CD14-positive monocyte (primary cell): ENCODE data around the gene ABHD3. TPM values are rescaled to one million over a fixed set of nuclear protein-coding genes. Genes with fewer than 3 reads are reported as not detected.
A peak's percentile ranks its signal among the peaks of the same experiment; 100 is the strongest.

Source experiments
- DNase-seq, 3 donors: peaks; one replicate each; pipeline ENCODE4 v3.0.0-alpha.2; 2011 to 2022
- H2AFZ ChIP-seq: 2 replicates; pipeline ENCODE4 v1.6.0; 2012; ENCODE audit warnings: mild to moderate bottlenecking, low read depth, low read length, inconsistent platforms; ENCODE audit not compliant: insufficient read depth, poor library complexity, severe bottlenecking
- H3K27ac ChIP-seq, 2 donors: 1 replicate in 1 of 2; 2 replicates in 1 of 2; pipeline ENCODE4 v1.5.1; 2012 to 2013; ENCODE audit warnings: low read length in 2 of 2, control low read depth in 1 of 2, inconsistent platforms in 1 of 2, low read depth in 1 of 2, mild to moderate bottlenecking in 1 of 2
- H3K27me3 ChIP-seq, 2 donors: one replicate each; pipeline versions ENCODE4 v1.6.0 to v1.6.1; 2011 to 2013; ENCODE audit warnings: low read length in 2 of 2; ENCODE audit not compliant: control insufficient read depth in 2 of 2, insufficient read depth in 2 of 2
- H3K36me3 ChIP-seq, 2 donors: replicated peaks in 1 of 2; 1 replicate in 1 of 2; 2 replicates in 1 of 2; pipeline versions ENCODE4 v1.5.1 to v1.6.1; 2012 to 2013; ENCODE audit warnings: low read length in 2 of 2, control low read depth in 1 of 2, inconsistent platforms in 1 of 2, mild to moderate bottlenecking in 1 of 2; ENCODE audit not compliant: insufficient read depth in 2 of 2, control insufficient read depth in 1 of 2
- H3K4me1 ChIP-seq, 2 donors: 1 replicate in 1 of 2; 2 replicates in 1 of 2; pipeline versions ENCODE4 v1.5.1 to v1.6.1; 2012 to 2013; ENCODE audit warnings: low read length in 2 of 2, control low read depth in 1 of 2, inconsistent platforms in 1 of 2, mild to moderate bottlenecking in 1 of 2, moderate library complexity in 1 of 2; ENCODE audit not compliant: insufficient read depth in 2 of 2, control insufficient read depth in 1 of 2
- H3K4me2 ChIP-seq: replicated peaks from 2 replicates; pipeline ENCODE3; 2012; ENCODE audit warnings: low read length, moderate library complexity, mild to moderate bottlenecking; ENCODE audit not compliant: poor library complexity, severe bottlenecking; ENCODE audit errors: extremely low read depth
- H3K4me3 ChIP-seq, 3 experiments: fragments of 200-600 bp in 1 of 3; sonication (generic) in 1 of 3; replicated peaks in 1 of 3; 1 replicate in 2 of 3; 2 replicates in 1 of 3; pipeline ENCODE4 v1.5.1; 2011 to 2013; ENCODE audit warnings: low read length in 3 of 3, mild to moderate bottlenecking in 3 of 3, control low read depth in 2 of 3, low read depth in 2 of 3, inconsistent platforms in 1 of 3, moderate library complexity in 1 of 3
- H3K79me2 ChIP-seq: 2 replicates; pipeline ENCODE4 v1.6.0; 2012; ENCODE audit warnings: mild to moderate bottlenecking, control low read depth, inconsistent platforms, low read length, moderate library complexity; ENCODE audit not compliant: insufficient read depth
- H3K9ac ChIP-seq: 2 replicates; pipeline ENCODE4 v1.6.0; 2017; ENCODE audit warnings: low read length, mild to moderate bottlenecking; ENCODE audit not compliant: insufficient read depth, poor library complexity, severe bottlenecking
- H3K9me3 ChIP-seq, 2 donors: replicated peaks in 1 of 2; 1 replicate in 1 of 2; 2 replicates in 1 of 2; pipeline versions ENCODE4 v1.5.1 to v1.6.1; 2012 to 2013; ENCODE audit warnings: low read length in 2 of 2, control low read depth in 1 of 2; ENCODE audit not compliant: control insufficient read depth in 1 of 2, insufficient read depth in 1 of 2
- H4K20me1 ChIP-seq: 2 replicates; pipeline ENCODE4 v1.6.0; 2012; ENCODE audit warnings: mild to moderate bottlenecking, low read length, control low read depth, moderate library complexity; ENCODE audit not compliant: insufficient read depth
- H3K27ac Mint-ChIP-seq, 7 donors: one replicate each; pipeline ENCODE4 v1.8.0; 2020; ENCODE audit warnings: mild to moderate bottlenecking in 7 of 7, mixed read lengths in 7 of 7, moderate library complexity in 6 of 7, inconsistent platforms in 2 of 7
- H3K27me3 Mint-ChIP-seq, 3 donors: one replicate each; pipeline ENCODE4 v1.8.0; 2021 to 2022; ENCODE audit warnings: low read depth in 3 of 3, mild to moderate bottlenecking in 3 of 3, mixed read lengths in 3 of 3, moderate library complexity in 3 of 3, inconsistent platforms in 1 of 3
- H3K36me3 Mint-ChIP-seq, 2 donors: one replicate each; pipeline ENCODE4 v1.8.0; 2020; ENCODE audit warnings: mixed read lengths in 2 of 2, inconsistent platforms in 1 of 2, mild to moderate bottlenecking in 1 of 2
- H3K4me1 Mint-ChIP-seq: one replicate; pipeline ENCODE4 v1.8.0; 2020; ENCODE audit warnings: mild to moderate bottlenecking, mixed read lengths
- H3K4me3 Mint-ChIP-seq, 2 donors: one replicate each; pipeline ENCODE4 v1.8.0; 2020; ENCODE audit warnings: mild to moderate bottlenecking in 2 of 2, mixed read lengths in 2 of 2, moderate library complexity in 1 of 2
- H3K9me3 Mint-ChIP-seq, 7 donors: one replicate each; pipeline ENCODE4 v1.8.0; 2020 to 2022; ENCODE audit warnings: mixed read lengths in 7 of 7, mild to moderate bottlenecking in 6 of 7, moderate library complexity in 6 of 7, inconsistent platforms in 2 of 7
- WGBS: methylation state at CpG from one replicate; pipeline ENCODE4 v1.1.5; 2013; ENCODE audit warnings: missing lambda C conversion rate; ENCODE audit not compliant: insufficient coverage; 5-methylcytosine and 5-hydroxymethylcytosine counted together
- intact Hi-C, 2 donors: fragments of 100-400 bp; cut with micrococcal nuclease; formaldehyde crosslinking; loops; one replicate each; pipeline versions ENCODE4 v1.15.0 to v1.15.1; 2023
- polyA plus RNA-seq, 3 donors: library from polyadenylated mRNA; depleted of rRNA in 1 of 3; unstranded in 2 of 3; stranded (reverse) in 1 of 3; fragments of 300-500 nt in 2 of 3; fragments of >200 nt in 1 of 3; fragmentation: Illumina TruSeq in 2 of 3; gene quantifications; 1 replicate in 2 of 3; 2 replicates in 1 of 3; pipeline ENCODE4 v1.2.3, GENCODE V29; 2012 to 2021
- TF ChIP-seq, protein P1 (sequence below): fragments of 200-600 bp; IDR thresholded peaks from one replicate; pipeline ENCODE4 v1.8.0; 2022; ENCODE audit warnings: antibody characterized with exemption, mild to moderate bottlenecking

Gene ABHD3
- polyA plus RNA-seq, 3 donors: 24.6 to 63.6 (median 42.0) TPM

GRCh38 chr18:21700528-21701075 lies 4.0 kb downstream of the ABHD3 start:
- intact Hi-C loops: loop anchor here (5.0 kb wide), 2 partner anchors 88 to 98 kb away; partner anchors contain the start of genes ESCO1 (in 1 of the 2) and SNRPD1 (in 1 of the 2)
- no peak overlapping the region for H3K27ac ChIP-seq
- no peak overlapping the region for H3K4me3 ChIP-seq
- H3K4me1 ChIP-seq: peaks cover 29 to 44% of the 10 kb centered on the region in 2 donors
- Mint-ChIP-seq H3K27me3 (no peaks in the 10 kb centered on the region), H3K4me3 (no peak overlapping the region), H3K36me3 (peaks cover 30 to 47% of the 10 kb centered on the region in 2 donors), H3K9me3 (no peaks in the 10 kb centered on the region), H3K27ac (peak overlapping the region in 3 of 7 donors; percentile 49 to 86 (median 54)), H3K4me1 (peaks cover 39% of the 10 kb centered on the region)
- no peak overlapping the region for H3K4me2 ChIP-seq
- H3K9ac ChIP-seq: no peak overlapping the region
- no peak overlapping the region for H2AFZ ChIP-seq
- H4K20me1 ChIP-seq: no peaks in the 10 kb centered on the region
- peak; percentile 12 to 35 (median 17) for DNase-seq
- peaks cover 44% of the 10 kb centered on the region for H3K79me2 ChIP-seq
- peaks cover 8 to 34% of the 10 kb centered on the region in 2 donors for H3K36me3 ChIP-seq
- no peaks in the 10 kb centered on the region for H3K9me3 ChIP-seq
- TF ChIP-seq, protein P1, sequence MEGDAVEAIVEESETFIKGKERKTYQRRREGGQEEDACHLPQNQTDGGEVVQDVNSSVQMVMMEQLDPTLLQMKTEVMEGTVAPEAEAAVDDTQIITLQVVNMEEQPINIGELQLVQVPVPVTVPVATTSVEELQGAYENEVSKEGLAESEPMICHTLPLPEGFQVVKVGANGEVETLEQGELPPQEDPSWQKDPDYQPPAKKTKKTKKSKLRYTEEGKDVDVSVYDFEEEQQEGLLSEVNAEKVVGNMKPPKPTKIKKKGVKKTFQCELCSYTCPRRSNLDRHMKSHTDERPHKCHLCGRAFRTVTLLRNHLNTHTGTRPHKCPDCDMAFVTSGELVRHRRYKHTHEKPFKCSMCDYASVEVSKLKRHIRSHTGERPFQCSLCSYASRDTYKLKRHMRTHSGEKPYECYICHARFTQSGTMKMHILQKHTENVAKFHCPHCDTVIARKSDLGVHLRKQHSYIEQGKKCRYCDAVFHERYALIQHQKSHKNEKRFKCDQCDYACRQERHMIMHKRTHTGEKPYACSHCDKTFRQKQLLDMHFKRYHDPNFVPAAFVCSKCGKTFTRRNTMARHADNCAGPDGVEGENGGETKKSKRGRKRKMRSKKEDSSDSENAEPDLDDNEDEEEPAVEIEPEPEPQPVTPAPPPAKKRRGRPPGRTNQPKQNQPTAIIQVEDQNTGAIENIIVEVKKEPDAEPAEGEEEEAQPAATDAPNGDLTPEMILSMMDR: no peak
- no peaks in the 10 kb centered on the region for H3K27me3 ChIP-seq
- WGBS: 100% methylated on average over 2 of the region's 6 CpGs

GRCh38 chr18:21693322-21693721 lies 11.3 kb downstream of the ABHD3 start:
- TF ChIP-seq, protein P1: no peak
- no peak overlapping the region for H3K4me3 ChIP-seq
- intact Hi-C loops: no loop called here
- Mint-ChIP-seq H3K27ac (no peak overlapping the region), H3K27me3 (no peaks in the 10 kb centered on the region), H3K4me1 (peaks cover 10% of the 10 kb centered on the region), H3K4me3 (no peak overlapping the region), H3K9me3 (peaks cover 4 to 15% (median 9%) of the 10 kb centered on the region in 7 donors), H3K36me3 (peaks cover 52 to 93% of the 10 kb centered on the region in 2 donors)
- no peak overlapping the region for H3K4me2 ChIP-seq
- WGBS: no CpG with 5 or more reads among the region's 2 CpGs
- H3K9ac ChIP-seq: no peak overlapping the region
- no peak overlapping the region for H3K27ac ChIP-seq
- H3K9me3 ChIP-seq: peaks cover 0 to 6% of the 10 kb centered on the region in 2 donors
- H3K27me3 ChIP-seq: no peaks in the 10 kb centered on the region
- peaks cover 4 to 9% of the 10 kb centered on the region in 2 donors for H3K4me1 ChIP-seq
- H3K36me3 ChIP-seq: peaks cover 26 to 72% of the 10 kb centered on the region in 2 donors
- H3K79me2 ChIP-seq: peaks cover 17% of the 10 kb centered on the region
- peaks cover 7% of the 10 kb centered on the region for H4K20me1 ChIP-seq
- no peak overlapping the region for H2AFZ ChIP-seq
- DNase-seq: no peak
